Keratinocyte (primary cell): ENCODE data around the gene EEPD1. TPM values are rescaled to one million over a fixed set of nuclear protein-coding genes. Genes with fewer than 3 reads are reported as not detected.

Experiments used
- DNase-seq: peaks from one replicate; pipeline ENCODE4 v3.0.0-alpha.2; 2011; ENCODE audit warnings: low read depth, missing footprints, low spot score
- FAIRE-seq: peaks from 2 replicates; lab custom pipeline; 2011; peaks lifted over from hg19 to GRCh38; lab: Jason Lieb, UNC
- H2AFZ ChIP-seq: 2 replicates; pipeline ENCODE4 v1.6.0; 2012; ENCODE audit warnings: low read length, control low read depth, inconsistent platforms; ENCODE audit not compliant: control insufficient read depth
- H3K27ac ChIP-seq: 2 replicates; pipeline ENCODE4 v1.5.1; 2011; ENCODE audit warnings: low read length; ENCODE audit not compliant: control insufficient read depth, insufficient read depth
- H3K27me3 ChIP-seq: 3 replicates; pipeline ENCODE4 v1.6.0; 2011; ENCODE audit warnings: low read length; ENCODE audit not compliant: control insufficient read depth, insufficient read depth; ENCODE audit errors: extremely low read depth
- H3K36me3 ChIP-seq, 2 experiments: 2 replicates in 1 of 2; 3 replicates in 1 of 2; pipeline ENCODE4 v1.5.1; 2011; ENCODE audit warnings: low read length in 2 of 2, mild to moderate bottlenecking in 1 of 2; ENCODE audit not compliant: control insufficient read depth in 2 of 2, insufficient read depth in 2 of 2; ENCODE audit errors: extremely low read depth in 1 of 2
- H3K4me1 ChIP-seq: 3 replicates; pipeline ENCODE4 v1.5.1; 2011; ENCODE audit warnings: low read length; ENCODE audit not compliant: control insufficient read depth, insufficient read depth; ENCODE audit errors: extremely low read depth
- H3K4me2 ChIP-seq: 3 replicates; pipeline ENCODE4 v1.6.0; 2011; ENCODE audit warnings: low read depth, low read length; ENCODE audit not compliant: control insufficient read depth, insufficient read depth; ENCODE audit errors: extremely low read depth
- H3K4me3 ChIP-seq, 3 experiments: fragments of 200-600 bp in 1 of 3; sonication (generic) in 1 of 3; 2 replicates in 2 of 3; 3 replicates in 1 of 3; pipeline ENCODE4 v1.5.1; 2011 to 2016; ENCODE audit warnings: low read length in 3 of 3, mild to moderate bottlenecking in 3 of 3, control low read depth in 2 of 3, inconsistent platforms in 1 of 3, low read depth in 1 of 3, mixed read lengths in 1 of 3, mixed run types in 1 of 3, moderate library complexity in 1 of 3; ENCODE audit not compliant: control insufficient read depth in 2 of 3, insufficient read depth in 2 of 3; ENCODE audit errors: extremely low read depth in 1 of 3
- H3K79me2 ChIP-seq: 2 replicates; pipeline ENCODE4 v1.6.0; 2012; ENCODE audit warnings: low read length; ENCODE audit not compliant: control insufficient read depth, insufficient read depth
- H3K9ac ChIP-seq: 3 replicates; pipeline ENCODE4 v1.6.0; 2011; ENCODE audit warnings: low read length; ENCODE audit not compliant: control insufficient read depth, insufficient read depth; ENCODE audit errors: extremely low read depth
- H3K9me1 ChIP-seq: 3 replicates; pipeline ENCODE4 v1.6.0; 2011; ENCODE audit warnings: low read length; ENCODE audit not compliant: control insufficient read depth, insufficient read depth; ENCODE audit errors: extremely low read depth
- H3K9me3 ChIP-seq: 2 replicates; pipeline ENCODE4 v1.5.1; 2012; ENCODE audit warnings: low read depth, low read length; ENCODE audit not compliant: control insufficient read depth
- H4K20me1 ChIP-seq: 3 replicates; pipeline ENCODE4 v1.6.0; 2011; ENCODE audit warnings: low read length; ENCODE audit not compliant: control insufficient read depth, insufficient read depth; ENCODE audit errors: extremely low read depth
- CTCF ChIP-seq, 3 experiments: IDR thresholded peaks in 1 of 3; conservative IDR thresholded peaks in 1 of 3; optimal IDR thresholded peaks in 1 of 3; 2 replicates in 2 of 3; 3 replicates in 1 of 3; pipeline versions ENCODE3 to v1.5.1; 2011; ENCODE audit warnings: low read length in 3 of 3, mild to moderate bottlenecking in 3 of 3, moderate library complexity in 2 of 3, control low read depth in 1 of 3, inconsistent platforms in 1 of 3; ENCODE audit not compliant: insufficient read depth in 2 of 3; ENCODE audit errors: extremely low read depth in 1 of 3
- EZH2 ChIP-seq: IDR thresholded peaks from one replicate; pipeline ENCODE4 v1.6.1; 2012; ENCODE audit warnings: inconsistent platforms, mild to moderate bottlenecking, low read length, moderate library complexity
- dilution Hi-C: fragments of 300-500 bp; cut with MboI; formaldehyde crosslinking; loops from one replicate; pipeline ENCODE4 v1.7.0; 2020; ENCODE audit warnings: low sequenced_read_pairs; ENCODE audit not compliant: extremely low pct_ligation_motif_present
- polyA plus RNA-seq, 5 experiments: library from polyadenylated mRNA; depleted of rRNA in 3 of 5; stranded (reverse) in 3 of 5; stranded (forward) in 1 of 5; unstranded in 1 of 5; fragments of >200 nt; gene quantifications; 1 replicate in 1 of 5; 2 replicates in 3 of 5; 3 replicates in 1 of 5; pipeline versions ENCODE4 v1.2.1 to v1.2.3, GENCODE V29; 2011 to 2012; ENCODE audit warnings: missing spikeins in 2 of 5, low read depth in 1 of 5, low replicate concordance in 1 of 5

Gene EEPD1
- polyA plus RNA-seq, 1 donor (not counting 4 experiments of a cell fraction or from before 2014, with no cell fraction given): 1.2 TPM

GRCh38 chr7:36127075-36127740, 25.8 kb upstream of the EEPD1 start:
- dilution Hi-C loops: no loop called here
- H3K9me1 ChIP-seq: no peaks in the 10 kb centered on the region
- H3K4me2 ChIP-seq: no peak overlapping the region
- peak in 1 of 3 experiments; percentile 2 for TF ChIP-seq CTCF (optimal IDR thresholded peaks at IDR 0.05 in 1 of 3, IDR thresholded peaks at IDR 0.05 in 1 of 3, conservative IDR thresholded peaks at IDR 0.05 in 1 of 3; ENCODE audit: extremely low read depth in 1 of 3, insufficient read depth in 2 of 3, low read length in 3 of 3)
- TF ChIP-seq EZH2: no peak
- no peaks in the 10 kb centered on the region for H3K27me3 ChIP-seq
- no peaks in the 10 kb centered on the region for H3K79me2 ChIP-seq
- DNase-seq (no peak), FAIRE-seq (no peak)
- no peaks in the 10 kb centered on the region for H3K36me3 ChIP-seq
- H3K27ac ChIP-seq: no peak overlapping the region
- H3K9ac ChIP-seq: no peak overlapping the region
- no peaks in the 10 kb centered on the region for H4K20me1 ChIP-seq
- H3K4me3 ChIP-seq: no peak overlapping the region
- peaks cover 12% of the 10 kb centered on the region for H3K4me1 ChIP-seq
- no peaks in the 10 kb centered on the region for H3K9me3 ChIP-seq
- no peak overlapping the region for H2AFZ ChIP-seq

- dilution Hi-C loops: no loop called here
- H3K4me3 ChIP-seq: peak overlapping the region in 2 of 3 experiments; percentile 50 to 60
Observed at GRCh38 chr7:36128448-36129047, 24.5 kb upstream of the EEPD1 start.

More at GRCh38 chr7:36128448-36129047, 24.5 kb upstream of the EEPD1 start:
- TF ChIP-seq CTCF (optimal IDR thresholded peaks at IDR 0.05 in 1 of 3, IDR thresholded peaks at IDR 0.05 in 1 of 3, conservative IDR thresholded peaks at IDR 0.05 in 1 of 3; ENCODE audit: extremely low read depth in 1 of 3, insufficient read depth in 2 of 3, low read length in 3 of 3): peak; percentile 16 to 60 (median 49)
- no peak for TF ChIP-seq EZH2
- Histone ChIP-seq H3K9ac (peak overlapping the region; percentile 52), H3K27ac (peak overlapping the region; percentile 60), H3K4me1 (peaks cover 12% of the 10 kb centered on the region), H3K9me3 (no peaks in the 10 kb centered on the region), H2AFZ (peak overlapping the region; percentile 84), H3K9me1 (no peaks in the 10 kb centered on the region), H3K79me2 (no peaks in the 10 kb centered on the region), H3K4me2 (peak overlapping the region; percentile 95), H3K36me3 (no peaks in the 10 kb centered on the region), H3K27me3 (no peaks in the 10 kb centered on the region), H4K20me1 (no peaks in the 10 kb centered on the region)
- DNase-seq: no peak
- FAIRE-seq: peak; percentile 75
